H1 (cell line): ENCODE results near the gene ZNF629. TPM values are rescaled to one million over a fixed set of nuclear protein-coding genes. Genes with fewer than 3 reads are reported as not detected.

Source experiments
- CHD7 ChIP-seq: fragments of 300-600 bp; sonication (generic); IDR thresholded peaks from 2 replicates; pipeline ENCODE4 v1.7.1; 2012; ENCODE audit warnings: low read length, moderate library complexity, mild to moderate bottlenecking, inconsistent platforms; ENCODE audit not compliant: insufficient replicate concordance
- E2F6 ChIP-seq: IDR thresholded peaks from 2 replicates; pipeline ENCODE4 v1.6.1; 2012; ENCODE audit warnings: inconsistent platforms
- EP300 ChIP-seq, 2 experiments: IDR thresholded peaks; 1 replicate in 1 of 2; 2 replicates in 1 of 2; pipeline ENCODE4 v1.6.1; 2011 to 2012; ENCODE audit warnings: low read depth in 2 of 2, low read length in 2 of 2, mild to moderate bottlenecking in 2 of 2, borderline replicate concordance in 1 of 2, inconsistent platforms in 1 of 2, moderate library complexity in 1 of 2
- HDAC6 ChIP-seq: IDR thresholded peaks from one replicate; pipeline ENCODE4 v1.7.1; 2012; ENCODE audit warnings: low read depth, mild to moderate bottlenecking, inconsistent platforms, low read length, moderate library complexity
- polyA plus RNA-seq, 7 experiments: library from polyadenylated mRNA; depleted of rRNA in 3 of 7; stranded (reverse) in 5 of 7; unstranded in 2 of 7; fragments of >200 nt in 5 of 7; fragments of 200-250 nt in 2 of 7; gene quantifications; 1 replicate in 5 of 7; 2 replicates in 1 of 7; 4 replicates in 1 of 7; pipeline versions ENCODE4 v1.2.1 to v1.2.3, GENCODE V29; 2011 to 2013; ENCODE audit warnings: missing spikeins in 2 of 7, mixed read lengths in 2 of 7
- total RNA-seq: library from RNA; stranded (reverse); fragmentation: NEBNext Ultra II Directional; extraction: Animal tissue kit (Norgen Biotek cat#: 25700); gene quantifications from 2 replicates; pipeline ENCODE4 v1.2.1, GENCODE V29; 2021

The ZNF629 gene
- total and polyA plus RNA-seq, 2 of the 8 experiments (the other 6 are each of a cell fraction or from before 2014, with no cell fraction given): 11.0 to 19.5 TPM

GRCh38 chr16:30738984-30739951 is 47.7 kb downstream of the ZNF629 start (continued):
- TF ChIP-seq CHD7 (no peak), E2F6 (no peak), HDAC6 (no peak), EP300 (IDR thresholded peaks at IDR 0.05; ENCODE audit: borderline replicate concordance in 1 of 2, low read depth in 2 of 2, low read length in 2 of 2) (no peak)
